ENCODE data around the gene ADSS1.
"Not testable (repeated sequence)": the region's sequence is repeated elsewhere in the genome, so short reads cannot be mapped to it uniquely, and the experiment has no call there.

Gene ADSS1

DNA sequence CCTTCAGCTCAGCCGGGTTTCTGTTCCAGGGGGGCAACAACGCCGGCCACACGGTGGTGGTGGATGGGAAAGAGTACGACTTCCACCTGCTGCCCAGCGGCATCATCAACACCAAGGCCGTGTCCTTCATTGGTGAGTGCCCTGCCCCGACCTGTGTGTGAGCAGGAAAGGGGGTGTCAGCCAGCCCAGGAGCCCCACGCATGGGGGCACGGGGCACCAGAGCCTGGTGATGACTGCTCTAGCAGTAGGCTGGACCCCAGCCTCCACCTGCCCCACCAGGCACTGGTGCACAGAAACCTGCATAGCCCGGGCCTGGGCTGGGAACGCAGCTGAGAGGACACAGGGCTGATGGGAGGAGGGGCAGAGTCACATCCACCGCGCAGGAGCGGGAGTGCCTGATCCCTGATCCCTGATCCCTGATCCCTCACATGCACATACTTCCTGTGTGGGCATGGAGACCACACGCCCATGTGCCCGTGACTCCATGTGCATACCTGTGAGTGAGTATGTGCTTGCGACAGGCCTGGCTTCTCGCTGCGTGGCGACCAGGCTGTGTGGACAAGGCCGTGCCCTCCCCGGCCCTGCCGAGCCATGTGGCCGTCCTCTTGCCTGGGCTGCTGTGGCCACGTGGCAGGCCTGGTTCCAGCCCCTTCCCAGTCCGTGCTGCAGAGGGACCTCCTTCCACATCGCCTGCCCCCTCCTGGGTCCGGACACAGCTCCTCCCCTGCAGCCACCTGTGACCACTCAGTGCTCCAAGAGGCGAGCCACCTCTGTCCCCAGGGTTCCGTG, 11.2 kb downstream of the ADSS1 start:
- DNase-seq, result no peak

DNA sequence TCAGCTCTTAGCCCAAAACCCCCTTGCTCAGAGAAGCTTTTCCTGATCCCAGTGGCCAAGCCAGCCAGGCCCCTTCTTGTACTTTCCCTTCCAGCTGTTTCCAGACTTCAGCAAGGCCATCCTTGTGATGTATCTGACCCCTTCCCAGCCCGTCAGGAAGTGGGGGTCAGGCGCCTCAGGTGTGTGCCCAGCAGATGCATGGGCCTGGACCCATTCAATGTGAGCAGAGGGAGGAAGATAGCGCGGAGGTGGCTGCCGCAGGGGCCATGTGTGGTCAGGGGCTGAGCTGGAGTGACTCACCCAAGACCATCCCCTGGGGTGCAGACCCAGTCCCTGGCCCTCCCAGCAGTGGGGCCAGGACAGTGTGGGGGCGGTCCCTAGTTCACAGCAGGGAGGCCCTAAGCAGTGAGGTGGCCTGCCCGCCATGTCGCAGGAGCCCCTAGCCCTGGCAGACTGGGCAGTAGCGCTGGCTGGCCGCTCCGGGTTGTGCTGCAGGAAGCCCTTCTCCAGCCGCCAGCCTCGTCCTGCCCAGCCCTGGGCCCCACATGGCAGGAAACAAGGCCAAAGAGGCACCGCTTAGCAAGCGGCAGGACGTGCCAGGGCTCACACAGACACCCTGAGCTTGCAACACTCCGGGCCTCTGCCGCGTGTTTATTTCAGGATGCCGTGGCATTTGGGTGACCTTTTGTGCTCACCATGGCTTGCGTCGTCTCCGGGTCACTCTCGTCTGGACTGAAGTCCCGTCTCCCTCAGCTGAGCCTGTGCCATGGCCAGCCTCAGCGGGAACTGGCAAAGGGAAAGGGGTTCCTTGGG, 12.0 kb downstream of the ADSS1 start:
- no peak for DNase-seq

DNA sequence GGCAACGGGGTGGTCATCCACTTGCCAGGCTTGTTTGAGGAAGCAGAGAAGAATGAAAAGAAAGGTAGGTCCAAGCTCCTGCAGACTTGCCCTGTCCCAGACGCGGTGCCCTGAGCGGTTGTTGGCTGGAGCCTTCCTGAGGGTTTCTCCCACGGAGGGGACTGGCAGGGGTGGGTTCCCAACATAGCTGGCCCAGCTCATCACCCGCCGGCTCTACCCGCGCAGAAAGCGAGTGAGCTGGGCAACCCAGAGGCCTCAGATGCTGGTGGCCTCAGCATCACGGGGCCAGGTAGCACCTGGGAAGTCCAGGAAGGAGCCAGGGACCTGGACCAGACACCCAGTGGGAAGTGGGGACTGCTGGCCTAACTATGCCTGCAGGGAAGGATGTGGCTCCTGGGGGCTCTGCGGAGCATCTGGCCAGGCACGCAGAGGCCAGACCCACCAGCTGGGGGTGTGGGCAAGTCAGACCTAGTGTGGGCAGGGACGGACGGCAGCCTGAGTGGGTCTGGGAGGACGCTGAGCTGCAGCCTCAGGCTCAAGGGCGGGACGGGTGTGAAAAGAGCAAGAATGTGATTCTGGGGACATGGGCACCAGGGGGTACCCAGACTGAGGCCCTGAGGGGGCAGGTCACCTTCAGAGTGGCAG, 14.5 kb downstream of the ADSS1 start:
- no peak for DNase-seq

DNA sequence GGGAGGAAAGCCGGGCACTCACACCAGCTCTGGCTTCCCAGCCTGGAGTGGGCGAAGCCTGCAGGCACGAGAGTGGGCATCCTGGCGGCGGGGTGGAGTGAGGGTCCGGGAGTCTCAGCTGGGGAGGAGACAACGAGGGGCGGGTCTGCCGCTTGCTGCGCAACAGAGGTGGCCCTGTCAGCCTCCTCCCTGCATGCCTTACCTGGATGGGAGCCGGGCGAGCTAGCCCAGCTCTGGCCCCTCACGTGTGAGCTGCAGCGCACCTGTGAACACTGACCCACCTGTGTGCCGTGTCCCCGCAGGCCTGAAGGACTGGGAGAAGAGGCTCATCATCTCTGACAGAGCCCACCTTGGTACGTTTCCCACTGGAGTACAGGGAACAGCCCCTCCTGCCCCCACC, 15.0 kb downstream of the ADSS1 start:
- DNase-seq, result no peak

DNA sequence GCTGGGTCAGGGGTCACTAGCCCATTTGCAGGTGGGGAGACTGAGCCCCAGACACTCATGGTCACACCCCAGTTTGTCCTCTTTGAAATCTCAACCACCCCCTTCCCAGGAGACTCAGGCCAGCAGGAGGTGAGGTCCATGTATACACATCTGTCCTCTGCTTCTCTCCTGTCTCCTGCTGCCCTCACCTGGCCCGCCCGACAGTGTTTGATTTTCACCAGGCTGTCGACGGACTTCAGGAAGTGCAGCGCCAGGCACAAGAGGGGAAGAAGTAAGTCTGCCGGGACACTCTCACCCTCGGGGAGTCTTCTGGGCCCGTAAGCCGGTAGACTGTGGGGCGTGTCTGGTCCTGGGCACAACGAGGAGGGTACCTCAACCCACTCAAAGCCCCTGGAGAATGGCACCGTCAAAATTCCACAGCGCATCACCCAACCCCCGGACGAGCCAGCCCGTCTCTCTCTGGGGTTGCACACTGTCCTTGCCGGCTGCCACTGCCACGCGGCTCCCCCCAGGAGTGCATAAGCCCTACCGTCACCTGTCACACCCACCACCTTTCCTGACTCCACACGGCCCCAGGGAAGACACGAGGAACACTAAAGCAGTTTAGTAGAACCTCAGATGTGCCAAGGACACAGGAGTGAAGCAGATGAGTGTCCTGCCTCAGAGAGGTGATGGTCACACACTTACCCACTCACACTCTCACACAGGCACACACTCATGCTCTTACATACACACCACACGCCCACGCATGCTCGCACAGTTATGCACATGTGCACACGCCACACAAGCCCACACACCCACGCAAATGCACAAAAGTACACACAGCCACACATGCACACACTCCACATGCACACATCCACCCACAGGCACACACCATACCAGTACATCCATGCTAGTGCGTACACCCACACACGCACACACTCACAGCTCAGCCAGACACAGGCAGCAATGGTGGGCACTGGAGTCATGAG, 15.8 kb downstream of the ADSS1 start:
- no peak for DNase-seq

DNA sequence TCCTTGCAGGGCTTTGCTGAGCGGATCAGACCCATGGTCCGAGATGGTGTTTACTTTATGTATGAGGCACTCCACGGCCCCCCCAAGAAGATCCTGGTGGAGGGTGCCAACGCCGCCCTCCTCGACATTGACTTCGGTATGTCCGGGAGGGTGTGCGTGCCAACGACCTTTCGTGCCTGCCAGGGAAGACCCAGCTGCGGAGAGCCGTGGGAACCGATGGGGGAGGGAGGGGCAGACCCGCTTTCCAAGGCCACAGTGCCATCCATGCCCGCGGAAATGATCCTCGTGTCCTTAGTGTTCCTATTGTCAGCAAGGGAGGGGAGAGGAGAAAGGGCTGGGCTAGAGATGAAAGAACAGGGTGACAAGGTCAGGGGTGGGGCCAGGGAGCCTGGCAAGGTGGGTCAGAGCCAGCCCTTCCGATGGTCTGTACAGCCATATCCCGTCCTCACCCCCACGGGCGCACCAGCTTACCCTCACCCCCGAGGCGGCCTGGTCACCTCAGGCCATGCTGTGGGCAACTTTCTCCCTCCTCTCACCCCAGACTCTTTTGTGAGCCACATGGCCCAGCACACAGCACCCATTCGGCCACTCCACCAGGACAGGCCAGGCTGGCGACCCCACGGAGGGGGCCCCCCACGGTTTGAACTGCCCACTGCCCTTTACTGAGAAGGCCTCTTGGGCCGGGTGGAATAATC, 17.2 kb downstream of the ADSS1 start:
- DNase-seq, result no peak

DNA sequence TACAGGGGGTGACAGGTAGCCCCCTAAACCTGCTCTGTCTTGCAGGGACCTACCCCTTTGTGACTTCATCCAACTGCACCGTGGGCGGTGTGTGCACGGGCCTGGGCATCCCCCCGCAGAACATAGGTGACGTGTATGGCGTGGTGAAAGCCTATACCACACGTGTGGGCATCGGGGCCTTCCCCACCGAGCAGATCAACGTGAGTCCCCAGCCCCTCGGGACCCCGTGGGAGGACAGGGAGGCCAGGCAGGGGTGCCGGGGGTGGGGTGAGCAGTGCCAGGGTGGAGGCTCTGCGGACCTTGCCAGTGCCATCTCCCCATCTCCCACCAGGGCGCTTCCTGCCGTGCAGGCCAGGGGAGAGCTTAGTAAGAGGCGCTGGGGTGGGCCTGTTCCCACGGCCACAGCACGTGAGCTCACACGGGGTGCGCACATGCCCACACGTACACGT, 17.8 kb downstream of the ADSS1 start:
- DNase-seq, result no peak

- DNase-seq, result no peak
Measured at GRCh38 chr14:104742586-104743455, 18.8 kb downstream of the ADSS1 start.

DNA sequence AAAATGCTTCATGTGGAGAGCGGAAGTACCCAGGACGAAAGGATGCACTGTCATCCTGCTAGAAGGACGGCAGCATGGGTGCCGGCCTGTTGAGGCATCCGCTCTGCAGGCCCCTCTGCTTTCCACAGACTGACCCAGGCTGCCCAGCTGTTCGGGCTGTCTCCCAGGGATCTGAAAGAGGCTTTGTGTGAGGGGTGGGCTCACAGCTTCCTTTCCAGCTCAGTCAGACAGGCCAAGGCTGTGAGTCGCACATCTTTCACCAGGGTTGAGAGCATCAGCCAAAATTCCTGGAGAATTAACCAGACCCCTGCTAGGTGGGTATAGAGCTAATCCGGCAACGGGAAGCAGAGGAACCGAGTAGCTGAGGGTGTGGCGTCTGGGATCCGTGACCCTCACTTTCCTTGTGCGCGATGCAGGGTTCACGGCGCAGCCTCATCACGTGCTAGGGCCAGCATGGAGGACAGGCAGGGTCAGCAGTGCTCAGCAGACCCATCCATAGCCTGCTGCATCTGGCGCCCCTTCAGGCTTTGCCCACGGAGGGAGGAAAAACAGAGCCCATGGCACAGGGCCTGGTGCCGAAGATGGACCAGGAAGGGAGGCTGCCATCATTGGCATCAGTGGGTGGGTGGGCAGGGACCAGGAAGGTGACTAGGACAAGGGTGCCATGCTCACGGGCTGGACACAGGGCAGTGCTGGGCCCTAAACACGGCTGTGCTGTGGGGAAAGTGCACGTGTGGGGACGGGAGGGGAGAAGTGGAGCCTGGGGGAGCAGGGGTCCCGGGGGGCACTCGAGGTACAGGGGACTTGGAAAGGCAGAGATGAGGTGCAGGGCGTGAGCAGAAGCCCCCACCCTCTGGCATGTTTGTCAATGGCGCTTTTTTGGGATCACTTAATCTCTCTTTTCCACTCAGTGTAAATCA, 19.7 kb downstream of the ADSS1 start:
- DNase-seq, result no peak

DNA sequence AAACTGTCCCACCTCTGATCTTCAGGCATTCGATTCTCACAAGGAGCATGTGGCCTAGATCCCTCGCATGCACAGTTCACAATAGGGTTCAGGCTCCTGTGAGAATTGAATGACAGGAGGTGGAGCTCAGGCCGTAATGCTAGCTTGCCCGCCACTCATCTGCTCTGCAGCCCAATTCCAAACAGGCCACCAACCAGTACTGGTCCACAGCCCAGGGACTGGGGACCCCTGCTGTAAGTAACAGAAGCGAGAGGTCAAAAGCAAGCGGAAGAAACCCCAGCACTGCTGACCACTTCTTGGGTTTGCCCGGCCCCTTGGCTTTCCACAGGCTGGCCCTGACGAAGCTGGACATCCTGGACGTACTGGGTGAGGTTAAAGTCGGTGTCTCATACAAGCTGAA, 20.5 kb downstream of the ADSS1 start:
- DNase-seq, result no peak

- no peak for DNase-seq
Measured at GRCh38 chr14:104745431-104745830, 21.4 kb downstream of the ADSS1 start.

GRCh38 chr14:104746071-104746545, 22.1 kb downstream of the ADSS1 start:
- DNase-seq, result no peak

- no peak for DNase-seq
Measured at GRCh38 chr14:104746934-104747481, 23.0 kb downstream of the ADSS1 start.

- no peak for DNase-seq
Measured at GRCh38 chr14:104747876-104748275, 23.8 kb downstream of the ADSS1 start.

DNA sequence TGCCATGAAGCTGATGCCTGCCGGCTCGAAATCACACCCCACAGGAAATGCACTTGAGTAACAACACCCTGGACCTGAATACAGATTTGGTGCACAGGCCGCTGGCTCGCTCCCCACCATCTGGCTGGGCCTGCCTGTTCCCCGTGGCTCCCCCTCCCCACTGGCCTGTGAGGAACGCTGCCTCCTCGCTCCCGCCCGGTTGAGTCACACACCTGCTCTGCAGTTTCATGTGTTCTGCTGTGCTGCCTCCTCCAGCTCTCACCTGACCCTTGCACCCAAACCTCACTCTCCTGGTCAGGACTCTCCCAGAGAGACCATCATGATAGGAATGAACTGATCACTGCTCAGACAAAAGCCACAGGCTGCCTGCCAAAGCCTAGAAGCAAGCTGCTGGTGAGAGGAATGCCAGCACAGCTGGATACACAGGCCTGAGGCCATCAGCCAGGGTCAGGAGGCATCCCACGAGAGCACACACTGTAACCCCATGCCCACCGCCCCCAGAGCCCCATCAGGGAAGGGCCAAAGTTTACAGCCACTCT, 25.2 kb downstream of the ADSS1 start:
- no peak for DNase-seq

DNA sequence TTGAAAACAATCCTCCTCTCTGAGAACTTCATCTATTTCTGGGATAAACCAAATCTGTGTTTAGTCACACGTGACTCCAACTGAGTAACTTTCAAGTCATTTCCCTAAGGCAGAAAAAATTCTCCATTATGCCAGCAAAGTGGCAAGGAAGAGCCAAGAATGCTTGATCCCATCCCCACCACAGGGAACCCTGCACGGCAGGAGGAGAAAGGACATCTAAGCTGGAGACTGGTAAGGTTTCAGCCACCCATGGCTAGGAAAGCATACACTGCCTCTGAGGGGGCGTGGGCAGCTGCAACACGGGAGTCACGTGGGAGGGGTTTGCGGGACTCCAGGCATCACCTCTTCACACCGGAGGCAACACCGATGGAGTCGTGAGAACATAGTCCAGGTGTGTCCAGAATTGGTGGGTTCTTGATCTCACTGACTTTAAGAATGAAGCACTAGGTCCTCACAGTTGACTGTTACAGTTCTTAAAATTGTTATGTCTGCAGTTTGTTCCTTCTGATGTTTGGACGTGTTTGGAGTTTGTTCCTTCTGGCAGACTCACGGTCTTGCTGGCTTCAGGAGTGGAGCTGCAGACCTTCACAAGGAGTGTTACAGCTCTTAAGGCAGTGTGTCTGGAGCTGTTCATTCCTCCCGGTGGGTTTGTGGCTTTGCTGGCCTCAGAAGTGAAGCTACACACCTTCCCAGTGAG, 26.2 kb downstream of the ADSS1 start:
- no peak for DNase-seq

DNA sequence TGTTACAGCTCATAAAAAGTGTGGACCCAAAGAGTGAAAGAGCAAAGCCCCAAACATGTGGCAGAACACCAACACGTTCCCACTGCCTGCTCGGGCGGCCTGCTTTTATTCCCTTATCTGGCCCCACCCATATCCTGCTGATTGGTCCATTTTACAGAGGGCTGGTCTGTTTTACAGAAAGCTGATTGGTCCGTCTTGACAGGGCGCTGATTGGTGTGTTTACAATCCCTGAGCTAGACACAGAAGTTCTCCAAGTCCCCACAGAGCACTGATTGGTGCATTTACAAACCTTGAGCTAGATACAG, 26.7 kb downstream of the ADSS1 start:
- not testable (repeated sequence) for DNase-seq
